Ramos (cell line): Measurements from ENCODE around the gene BPTF.
"Not testable (repeated sequence)": the region's sequence is repeated elsewhere in the genome, so short reads cannot be mapped to it uniquely, and the experiment has no call there.

ENCODE experiments used
- in situ Hi-C: fragments of 300-500 bp; cut with MboI; formaldehyde crosslinking; loops from one replicate; pipeline ENCODE4 v1.14.3; 2022; ENCODE audit warnings: low sequenced_read_pairs; ENCODE audit not compliant: unreplicated experiment

Gene BPTF

DNA sequence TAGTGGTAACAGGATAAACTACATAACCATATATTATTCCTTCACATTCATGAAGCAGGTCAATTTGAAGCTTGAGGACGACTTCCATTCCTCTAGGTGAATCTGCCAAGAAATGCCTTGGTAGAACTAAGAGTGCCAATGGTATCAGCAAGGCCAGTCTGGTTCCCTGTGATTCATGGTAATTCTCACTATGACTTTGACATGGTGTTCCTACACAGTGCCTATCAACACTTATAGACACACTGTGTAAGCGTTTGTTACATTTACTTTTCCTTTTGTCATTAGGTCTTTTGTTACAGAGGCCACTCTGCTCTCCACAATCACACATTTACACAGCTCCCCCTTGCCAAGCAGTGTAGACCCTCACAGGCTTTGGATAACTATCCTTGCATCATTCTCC, 136.9 kb downstream of the BPTF start:
- in situ Hi-C loops: not testable (repeated sequence)

DNA sequence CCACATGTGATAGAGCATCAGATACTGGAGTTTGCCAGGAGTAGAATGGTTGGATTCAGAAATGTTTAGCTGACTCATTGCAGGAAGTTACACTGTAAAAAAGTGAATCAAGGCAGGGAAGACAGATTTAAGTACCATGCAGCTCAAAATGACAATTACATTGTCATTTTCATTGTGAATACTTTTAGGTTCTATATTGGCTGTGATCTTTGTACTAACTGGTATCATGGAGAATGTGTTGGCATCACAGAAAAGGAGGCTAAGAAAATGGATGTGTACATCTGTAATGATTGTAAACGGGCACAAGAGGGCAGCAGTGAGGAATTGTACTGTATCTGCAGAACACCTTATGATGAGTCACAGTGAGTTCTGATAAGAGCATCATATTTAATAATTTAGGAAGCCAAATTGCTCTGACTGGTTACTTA, 137.9 kb downstream of the BPTF start:
- in situ Hi-C loops: not testable (repeated sequence)

DNA sequence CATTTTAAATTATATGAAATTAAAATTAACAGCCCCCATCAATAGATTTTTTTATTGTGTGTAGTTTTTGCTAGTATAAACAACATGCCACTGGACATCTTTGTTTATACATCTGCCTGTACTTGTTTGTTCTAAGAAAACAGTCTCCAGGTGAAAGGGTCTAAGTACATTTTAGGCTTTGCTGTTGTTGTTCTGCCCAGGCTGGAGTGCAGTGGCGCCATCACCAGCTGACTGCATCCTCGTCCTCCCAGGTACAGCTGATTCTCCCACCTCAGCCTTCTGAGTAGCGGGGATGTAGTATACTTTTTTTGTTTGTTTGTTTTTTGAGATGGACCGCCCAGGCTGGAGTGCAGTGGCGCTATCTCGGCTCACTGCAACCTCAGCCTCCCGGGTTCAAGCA, 145.5 kb downstream of the BPTF start:
- in situ Hi-C loops: no loop called here

DNA sequence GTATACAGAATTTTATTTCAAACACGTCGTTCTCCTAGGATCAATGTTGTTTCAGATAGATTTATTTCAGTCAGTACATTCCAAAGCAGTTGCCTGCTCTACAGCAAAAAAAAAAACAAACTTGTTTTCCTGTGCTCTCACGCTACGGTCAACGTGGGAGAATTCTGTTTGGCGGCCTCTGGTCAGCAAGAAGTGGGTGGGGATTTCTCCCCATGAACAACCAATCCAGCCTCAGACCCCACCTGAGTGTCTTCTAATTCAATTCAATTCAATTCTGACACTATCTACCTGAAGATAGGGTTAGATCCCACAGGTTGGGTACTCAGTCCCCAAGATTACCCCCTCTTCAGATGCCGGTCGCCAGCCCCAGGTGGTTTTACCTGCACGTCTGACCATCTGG, 148.9 kb downstream of the BPTF start:
- in situ Hi-C loops: no loop called here

DNA sequence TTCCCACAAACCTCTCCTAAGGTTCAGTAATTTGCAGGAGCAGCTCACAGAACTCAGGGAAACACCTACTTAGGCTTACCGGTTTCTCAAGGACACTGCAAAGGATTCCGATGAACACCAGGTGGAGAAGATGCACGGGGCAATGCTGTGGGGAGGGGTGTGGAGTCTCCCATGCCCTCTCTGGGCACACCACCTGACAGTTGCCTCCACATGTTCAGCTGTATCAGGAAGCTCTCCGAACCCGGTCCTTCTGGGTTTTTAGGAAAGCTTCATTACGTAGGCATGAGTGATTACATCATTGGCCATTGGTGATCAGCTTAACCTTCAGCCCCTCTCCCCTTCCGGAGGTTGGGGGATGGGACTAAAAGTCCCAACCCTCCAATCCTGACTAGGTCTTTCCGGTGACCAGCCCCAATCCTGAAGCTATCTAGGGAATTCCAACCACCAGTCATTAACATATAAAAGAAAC, 149.3 kb downstream of the BPTF start:
- in situ Hi-C loops: no loop called here

DNA sequence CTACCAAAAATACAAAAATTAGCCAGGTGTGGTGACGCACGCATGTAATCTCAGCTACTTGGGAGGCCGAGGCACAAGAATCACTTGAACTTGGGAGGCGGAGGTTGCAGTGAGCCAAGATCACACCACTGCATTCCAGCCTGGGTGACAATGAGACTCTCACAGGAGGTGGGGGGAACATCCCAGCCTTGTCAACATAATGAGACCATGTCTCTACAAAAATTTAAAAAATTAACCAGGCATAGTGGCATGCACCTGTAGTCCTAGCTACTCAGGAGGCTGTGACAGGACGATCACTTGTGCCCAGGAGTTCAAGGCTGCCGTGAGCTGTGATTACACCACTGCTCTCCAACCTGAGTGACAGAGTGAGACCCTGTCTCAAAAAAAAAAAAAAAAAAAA, 151.0 kb downstream of the BPTF start:
- in situ Hi-C loops: not testable (repeated sequence)

DNA sequence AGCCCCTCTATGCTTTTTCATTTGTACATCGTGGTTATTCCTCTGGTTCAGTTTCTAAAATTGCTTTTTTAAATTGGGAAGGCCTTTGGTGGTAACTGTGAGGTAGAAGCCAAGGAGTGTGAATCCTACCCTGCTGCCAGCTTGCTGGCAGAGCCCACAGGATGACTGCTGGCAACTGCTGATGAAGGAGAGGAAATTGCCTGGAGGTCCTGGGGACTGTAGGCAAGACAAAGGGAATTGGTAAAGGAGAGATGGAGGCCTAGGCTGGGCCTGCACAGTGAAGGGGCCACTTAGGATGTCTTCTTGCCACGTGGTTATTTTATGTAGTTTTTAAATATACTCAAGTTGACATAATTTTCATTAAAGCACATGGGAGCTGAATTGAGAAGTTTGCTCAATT, 155.2 kb downstream of the BPTF start:
- in situ Hi-C loops: no loop called here

DNA sequence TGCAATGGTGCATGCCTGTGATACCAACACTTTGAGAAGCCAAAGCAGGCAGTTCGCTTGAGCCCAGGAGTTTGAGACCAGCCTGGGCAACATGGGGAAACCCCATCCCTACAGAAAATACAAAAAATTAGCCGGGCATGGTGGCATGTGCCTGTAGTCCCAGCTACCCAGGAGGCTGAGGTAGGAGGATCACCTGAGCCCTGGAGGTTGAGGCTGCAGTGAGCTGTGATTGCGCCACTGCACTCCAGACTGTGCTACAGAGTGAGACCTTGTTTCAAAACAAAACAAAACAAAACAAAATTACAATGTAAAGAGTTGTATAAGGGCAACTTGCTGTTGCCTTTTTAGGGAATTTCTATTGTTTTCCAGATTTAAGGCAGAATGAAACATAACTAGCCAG, 155.6 kb downstream of the BPTF start:
- in situ Hi-C loops: not testable (repeated sequence)

DNA sequence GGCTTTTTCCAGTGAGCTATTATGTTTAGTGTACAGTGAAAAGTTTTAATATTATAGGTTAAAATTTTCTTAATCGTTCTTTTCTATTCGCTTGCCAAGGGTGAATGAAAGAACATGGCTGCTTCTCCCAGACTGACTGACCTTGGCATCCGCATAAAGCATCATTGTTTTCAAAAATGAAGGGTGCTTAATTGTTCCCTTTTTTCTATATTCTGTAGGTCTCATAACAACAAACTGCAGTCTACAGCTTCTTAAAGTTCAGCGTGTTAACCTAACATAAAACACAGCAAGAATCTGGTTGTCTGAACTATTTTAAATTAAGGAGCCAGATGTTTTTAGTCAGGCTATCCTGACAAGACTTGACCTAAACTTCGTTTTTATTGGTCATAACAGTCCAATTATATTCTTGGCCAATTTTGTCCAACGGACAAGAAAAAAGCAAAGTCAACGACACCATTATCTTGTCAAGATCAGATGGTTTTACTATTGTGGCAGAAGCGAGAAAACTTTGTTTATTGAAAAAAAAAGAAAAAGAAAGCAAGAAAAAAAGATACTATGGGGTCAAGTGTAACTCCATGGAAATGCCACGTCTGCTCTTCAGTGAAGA, 156.8 kb downstream of the BPTF start:
- in situ Hi-C loops: no loop called here

DNA sequence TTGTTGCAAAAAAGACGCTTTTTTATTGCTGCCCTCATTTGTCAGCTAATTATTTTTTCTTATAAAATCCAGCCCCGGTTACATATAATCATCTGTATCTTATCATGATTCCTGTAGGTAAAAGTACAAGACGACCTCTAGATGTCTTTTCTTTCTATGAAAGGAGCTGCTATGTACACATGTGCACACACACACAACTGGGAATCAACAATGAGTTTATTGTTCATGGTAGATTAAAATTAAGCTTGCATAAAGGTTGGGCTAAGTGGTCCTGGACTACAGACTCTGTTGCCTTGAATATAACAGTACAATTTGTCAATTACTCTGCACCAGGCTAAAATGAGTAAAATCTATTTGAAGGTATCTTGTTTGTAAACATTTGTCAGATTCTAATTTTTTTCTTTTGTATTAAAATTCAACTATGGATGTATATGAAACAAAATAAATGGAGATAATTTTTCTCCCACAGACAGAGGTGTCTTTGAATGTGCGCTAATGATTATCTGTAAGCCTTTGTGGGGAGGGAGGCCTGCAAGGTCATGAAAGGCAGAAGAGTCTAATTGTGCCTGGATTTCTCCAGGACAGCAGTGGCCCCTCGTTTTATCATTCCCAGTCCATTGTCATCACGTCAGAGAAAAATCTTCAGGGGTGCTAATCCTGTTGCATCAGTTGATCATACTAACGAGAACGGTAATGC, 157.5 kb downstream of the BPTF start:
- in situ Hi-C loops: no loop called here

DNA sequence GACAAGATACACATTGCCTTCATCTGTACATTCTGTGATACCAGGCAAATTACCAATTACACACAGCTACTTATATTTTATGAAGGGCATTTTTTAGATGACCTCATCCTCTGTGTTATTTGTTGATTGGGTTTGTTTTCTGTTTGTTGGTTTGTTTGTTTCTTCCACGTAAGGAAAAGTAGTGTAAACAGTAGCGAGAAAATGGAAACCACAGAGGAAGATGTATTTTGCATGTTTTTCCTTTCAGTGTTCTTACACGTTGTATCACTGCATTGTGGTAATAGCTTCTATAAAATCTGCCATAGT, 158.0 kb downstream of the BPTF start:
- in situ Hi-C loops: no loop called here

DNA sequence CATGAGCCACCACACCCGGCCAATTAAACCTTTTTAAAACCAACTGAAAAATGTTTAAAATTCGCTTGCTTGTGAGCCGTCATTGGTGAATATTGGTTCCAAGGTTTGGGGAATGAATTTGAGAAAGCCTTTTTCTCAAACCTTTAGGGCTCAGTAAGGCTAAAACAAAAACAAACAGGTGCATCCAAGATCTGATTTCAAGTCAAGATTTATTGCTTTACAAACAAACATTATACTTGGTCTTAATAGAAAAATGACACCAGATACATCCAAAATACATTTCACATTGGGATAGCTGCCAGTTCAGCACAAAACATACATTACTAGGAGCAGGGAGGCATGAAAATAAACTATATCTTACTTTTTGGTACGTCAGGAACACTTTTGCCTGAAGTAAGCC, 165.6 kb downstream of the BPTF start:
- in situ Hi-C loops: no loop called here

DNA sequence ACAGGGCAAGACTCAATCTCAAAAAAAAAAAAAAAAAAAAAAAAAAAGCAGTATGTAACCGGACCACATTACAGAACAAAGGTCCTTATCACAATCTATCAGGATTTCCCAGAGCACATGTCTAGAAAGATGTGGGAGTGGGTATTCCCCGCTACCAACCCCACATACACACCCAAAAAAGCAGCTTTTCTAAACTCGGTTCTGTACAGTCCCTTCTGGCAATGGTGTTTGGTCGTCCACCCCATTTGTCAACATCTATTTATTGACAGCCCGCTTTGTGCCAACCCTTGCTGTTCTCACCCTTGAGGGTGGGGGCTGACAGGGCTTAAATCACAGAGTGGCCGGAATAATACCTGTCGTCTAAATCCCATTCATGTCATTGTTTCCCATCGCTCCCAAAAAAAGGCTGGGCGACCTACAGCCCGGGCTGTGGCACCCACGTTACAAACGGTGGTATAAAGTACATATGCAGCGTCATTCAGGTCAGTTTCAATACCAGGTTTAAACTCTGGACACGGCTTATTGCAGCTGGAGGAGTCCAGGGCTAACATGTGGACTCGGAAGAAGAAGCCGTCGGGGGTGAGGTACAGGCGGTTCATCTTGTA, 167.3 kb downstream of the BPTF start:
- in situ Hi-C loops: no loop called here

DNA sequence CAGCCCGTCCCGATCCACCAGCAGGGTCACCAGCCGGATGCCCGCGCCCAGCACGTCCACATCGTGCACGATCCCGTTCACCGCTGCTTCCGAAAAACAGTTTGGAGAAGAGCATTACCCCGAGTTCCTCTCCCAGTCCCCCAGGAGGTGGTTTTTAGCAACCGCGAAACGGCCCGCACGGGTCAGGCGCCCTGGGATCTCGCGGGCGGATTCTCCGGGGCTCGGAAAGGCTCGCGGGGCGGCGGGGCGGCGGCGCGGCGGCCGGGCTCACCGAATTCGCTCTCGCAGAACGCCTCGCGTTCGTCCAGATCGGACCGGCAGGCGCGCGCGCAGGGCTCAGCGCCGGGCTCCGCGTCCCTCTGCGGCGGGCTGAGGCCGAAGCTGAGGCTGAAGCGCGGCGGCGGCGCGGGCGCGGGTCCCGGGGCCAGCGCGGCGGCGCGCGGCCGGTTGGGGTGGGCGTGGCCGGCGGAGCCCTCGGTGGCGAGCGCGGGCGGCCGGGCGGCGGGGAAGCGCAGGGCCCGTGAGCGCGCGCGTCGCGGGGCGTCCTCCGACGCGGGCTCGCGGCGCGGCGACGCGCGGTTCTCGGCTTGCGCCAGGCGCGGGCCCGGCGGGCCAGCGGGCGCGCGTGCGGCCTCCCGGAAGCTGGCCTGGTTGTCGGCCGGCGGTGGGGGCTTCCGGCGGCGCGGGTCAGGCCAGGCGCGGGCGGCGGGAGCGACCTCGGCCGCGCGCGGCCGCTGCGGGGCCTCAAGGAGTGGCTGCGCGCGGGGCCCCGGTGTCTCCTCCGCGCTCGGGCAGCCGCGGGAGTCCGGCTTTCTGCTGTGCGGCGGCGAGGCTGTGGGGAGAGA, 168.1 kb downstream of the BPTF start:
- in situ Hi-C loops: no loop called here

DNA sequence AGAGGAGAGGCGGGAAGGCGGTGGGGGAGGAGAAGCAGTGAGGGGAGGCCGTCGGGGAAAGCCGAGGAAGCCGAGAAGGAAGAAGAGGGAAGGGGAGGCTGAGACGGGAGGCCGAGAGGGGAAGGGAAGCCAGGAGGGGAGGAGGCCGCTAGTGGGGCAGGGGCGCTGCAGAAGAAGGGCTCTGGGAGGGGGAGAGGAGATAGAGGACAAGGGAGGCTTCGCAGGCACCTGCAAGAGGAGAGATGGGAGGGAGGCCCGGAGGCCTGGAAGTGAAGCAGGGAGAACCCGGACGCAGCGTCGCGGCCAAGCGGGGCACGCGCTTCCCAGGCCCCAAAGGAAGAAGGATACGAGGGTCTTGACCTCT, 168.7 kb downstream of the BPTF start:
- in situ Hi-C loops: no loop called here

DNA sequence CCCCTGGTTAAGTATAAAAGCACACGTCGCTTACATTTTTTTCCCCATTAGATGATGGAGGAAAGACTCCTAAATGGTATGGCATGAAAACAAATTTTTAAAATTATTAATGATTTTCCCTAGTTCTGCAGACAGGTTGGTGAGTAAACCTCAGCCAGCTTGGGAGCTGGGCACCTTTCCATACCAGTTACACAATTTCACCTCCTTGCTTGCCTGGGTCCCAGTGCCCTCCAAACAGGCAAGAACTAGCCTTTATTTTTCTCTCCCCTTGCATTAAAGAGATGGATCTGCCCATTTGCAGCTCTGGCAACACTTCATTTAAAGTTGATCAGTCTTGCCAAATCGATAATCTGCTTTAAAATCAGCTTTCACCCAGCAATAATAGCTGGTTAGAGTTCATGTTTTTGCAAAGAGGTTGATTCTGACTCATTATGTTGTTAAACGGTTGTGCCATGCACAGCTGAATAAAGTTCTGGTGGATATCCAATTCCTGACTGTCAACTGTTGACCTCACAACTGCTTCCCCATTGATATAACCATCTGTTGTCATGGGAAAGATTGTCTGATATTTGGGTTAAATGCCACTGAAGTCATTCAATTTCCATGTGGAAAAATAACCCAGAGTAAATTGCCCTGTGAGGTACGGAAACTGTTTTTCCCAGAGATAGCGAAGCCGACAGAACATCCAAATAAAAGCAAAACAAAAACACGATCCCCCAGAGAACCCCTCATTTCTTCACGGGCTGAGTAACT, 169.7 kb downstream of the BPTF start:
- in situ Hi-C loops: no loop called here

DNA sequence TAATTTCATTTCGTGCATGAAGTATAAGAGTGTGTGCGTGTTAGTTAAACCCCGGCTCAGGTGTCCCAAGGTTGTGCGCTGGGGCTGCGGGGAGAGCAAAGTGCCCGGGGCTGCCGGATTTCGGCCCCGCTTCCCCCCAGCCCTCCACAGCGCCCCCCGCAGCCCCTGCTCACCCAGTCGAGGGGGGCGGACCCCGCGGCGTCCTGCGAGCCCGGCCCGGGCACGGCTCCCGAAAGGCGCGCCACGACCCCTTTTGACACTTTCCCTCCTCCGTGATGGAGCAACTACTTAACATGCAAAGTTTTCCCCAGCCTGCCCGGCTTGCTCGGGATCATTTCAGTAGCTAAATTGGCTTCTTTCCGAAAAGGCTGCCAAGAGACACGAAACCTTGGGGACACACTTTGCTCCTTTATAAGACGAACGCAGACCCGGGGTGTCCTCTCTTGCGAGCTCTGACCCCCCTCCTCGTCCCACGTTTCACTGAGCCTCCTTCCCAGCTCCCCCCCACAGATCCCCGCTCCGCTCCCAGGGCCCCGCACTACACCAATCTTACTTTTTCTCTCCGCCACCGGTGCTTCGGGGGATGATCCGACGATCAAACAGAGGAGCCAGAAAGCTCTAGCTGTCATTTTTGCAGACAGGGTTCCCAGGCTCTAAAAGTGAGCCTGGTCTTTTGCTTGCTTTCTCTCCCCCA, 170.4 kb downstream of the BPTF start:
- in situ Hi-C loops: no loop called here

DNA sequence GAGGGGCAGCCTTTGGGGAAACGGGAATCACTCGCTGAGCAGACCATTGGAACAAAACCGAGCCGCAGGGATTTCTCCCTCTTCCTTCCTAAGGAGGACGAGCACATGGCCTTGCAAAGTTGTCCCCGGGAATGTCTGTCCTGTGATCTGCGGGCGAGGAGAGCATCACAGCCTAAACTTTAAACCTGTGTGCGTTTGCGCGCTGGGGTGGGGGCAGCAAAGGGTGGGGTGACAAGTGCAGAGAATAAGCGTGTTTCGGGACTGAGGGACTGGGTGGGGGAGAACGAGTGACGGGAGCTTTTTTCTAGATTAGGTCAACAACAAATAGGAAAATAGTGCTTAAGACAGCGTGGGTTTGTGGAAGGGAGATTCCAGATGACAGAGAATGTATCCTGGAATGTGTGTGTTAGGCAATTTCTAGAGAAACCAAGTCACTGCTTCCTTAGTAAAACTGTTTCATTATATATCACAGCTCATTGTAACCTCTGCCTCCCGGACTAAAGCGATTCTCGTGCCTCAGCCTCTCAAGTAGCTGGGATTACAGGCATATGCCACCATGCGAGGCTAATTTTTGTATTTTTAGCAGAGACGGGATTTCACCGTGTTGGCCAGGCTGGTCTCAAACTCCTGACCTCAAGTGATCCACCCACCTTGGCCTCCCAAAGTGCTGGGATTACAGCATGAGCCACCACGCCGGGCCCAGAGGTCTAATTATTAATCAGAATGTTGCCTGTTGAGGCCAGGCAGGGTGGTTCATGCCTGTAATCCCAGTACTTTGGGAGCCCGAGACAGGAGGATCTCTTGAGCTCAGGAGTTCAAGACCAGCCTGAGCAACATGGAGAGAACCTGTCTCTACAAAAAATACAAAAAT, 171.2 kb downstream of the BPTF start, which contains the start of gene C17orf58:
Gene C17orf58, minus strand, starts transcription at position 169 of the 871 bp plus-strand sequence. CDS start 271 bp downstream, outside the sequence.
- in situ Hi-C loops: not testable (repeated sequence)

DNA sequence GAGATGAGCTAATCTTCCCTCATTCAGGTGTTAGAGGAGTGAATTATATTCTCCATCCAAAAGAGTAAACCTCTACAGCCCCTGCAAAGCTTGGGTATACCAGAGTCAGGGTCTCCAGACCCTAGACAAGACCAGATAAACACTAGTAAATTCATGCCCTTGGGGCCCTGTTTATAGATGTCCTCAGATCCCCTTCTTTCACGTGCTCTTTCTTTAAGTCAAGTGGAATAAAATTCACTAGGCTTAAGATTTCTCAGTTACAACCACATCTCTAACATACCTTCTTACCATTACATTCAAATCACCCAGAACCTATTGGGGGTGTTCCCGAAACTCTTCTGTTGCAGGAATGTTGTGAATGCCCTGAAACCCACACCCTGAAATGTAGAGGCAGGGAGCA, 173.2 kb downstream of the BPTF start:
- in situ Hi-C loops: no loop called here
